ENCODE data around the gene METTL17. TPM values are rescaled to one million over a fixed set of nuclear protein-coding genes. Genes with fewer than 3 reads are reported as not detected.

Gene METTL17
- total and polyA plus RNA-seq, 2 of the 13 experiments (the other 11 are each of a cell fraction or from before 2014, with no cell fraction given) = 122 to 199 TPM

- TF ChIP-seq, protein P1, sequence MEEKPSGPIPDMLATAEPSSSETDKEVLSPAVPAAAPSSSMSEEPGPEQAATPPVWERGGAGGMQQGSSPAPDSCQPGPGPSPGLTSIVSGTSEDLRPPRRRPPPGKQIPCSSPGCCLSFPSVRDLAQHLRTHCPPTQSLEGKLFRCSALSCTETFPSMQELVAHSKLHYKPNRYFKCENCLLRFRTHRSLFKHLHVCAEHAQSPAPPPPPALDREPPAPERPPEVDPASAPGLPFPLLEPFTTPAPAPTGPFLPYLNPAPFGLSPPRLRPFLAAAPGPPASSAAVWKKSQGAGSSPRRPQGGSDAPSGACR (CRISPR knock-in tag; IDR thresholded peaks at IDR 0.05) = peak; percentile 95
- TF ChIP-seq KDM2A (CRISPR knock-in tag; IDR thresholded peaks at IDR 0.05; ENCODE audit: borderline replicate concordance, low read depth) (peak; percentile 81; the same call in 1 of the 2 replicates), CEBPG (CRISPR knock-in tag; IDR thresholded peaks at IDR 0.05) (peak; percentile 29; the same call in 1 of the 2 replicates), ZNF17 (CRISPR knock-in tag; IDR thresholded peaks at IDR 0.05) (no peak), ZNF672 (CRISPR knock-in tag; IDR thresholded peaks at IDR 0.05) (no peak), ZNF605 (CRISPR knock-in tag; IDR thresholded peaks at IDR 0.05) (peak; percentile 93), FOXJ3 (CRISPR knock-in tag; IDR thresholded peaks at IDR 0.05; ENCODE audit: borderline replicate concordance) (no peak), ZNF574 (CRISPR knock-in tag; IDR thresholded peaks at IDR 0.05) (peak; percentile 94), ZNF556 (CRISPR knock-in tag; IDR thresholded peaks at IDR 0.05; ENCODE audit: borderline replicate concordance) (peak; percentile 62; the same call in 1 of the 2 replicates), ZEB1 (IDR thresholded peaks at IDR 0.05; ENCODE audit: insufficient replicate concordance, low read depth) (peak; percentile 66), ATM (IDR thresholded peaks at IDR 0.05; ENCODE audit: borderline replicate concordance) (no peak), ZSCAN22 (CRISPR knock-in tag; IDR thresholded peaks at IDR 0.05) (no peak)
- TF ChIP-seq, protein P2, sequence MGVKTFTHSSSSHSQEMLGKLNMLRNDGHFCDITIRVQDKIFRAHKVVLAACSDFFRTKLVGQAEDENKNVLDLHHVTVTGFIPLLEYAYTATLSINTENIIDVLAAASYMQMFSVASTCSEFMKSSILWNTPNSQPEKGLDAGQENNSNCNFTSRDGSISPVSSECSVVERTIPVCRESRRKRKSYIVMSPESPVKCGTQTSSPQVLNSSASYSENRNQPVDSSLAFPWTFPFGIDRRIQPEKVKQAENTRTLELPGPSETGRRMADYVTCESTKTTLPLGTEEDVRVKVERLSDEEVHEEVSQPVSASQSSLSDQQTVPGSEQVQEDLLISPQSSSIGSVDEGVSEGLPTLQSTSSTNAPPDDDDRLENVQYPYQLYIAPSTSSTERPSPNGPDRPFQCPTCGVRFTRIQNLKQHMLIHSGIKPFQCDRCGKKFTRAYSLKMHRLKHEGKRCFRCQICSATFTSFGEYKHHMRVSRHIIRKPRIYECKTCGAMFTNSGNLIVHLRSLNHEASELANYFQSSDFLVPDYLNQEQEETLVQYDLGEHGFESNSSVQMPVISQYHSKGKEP (CRISPR knock-in tag; IDR thresholded peaks at IDR 0.05) = no peak
- TF ChIP-seq, protein P3, sequence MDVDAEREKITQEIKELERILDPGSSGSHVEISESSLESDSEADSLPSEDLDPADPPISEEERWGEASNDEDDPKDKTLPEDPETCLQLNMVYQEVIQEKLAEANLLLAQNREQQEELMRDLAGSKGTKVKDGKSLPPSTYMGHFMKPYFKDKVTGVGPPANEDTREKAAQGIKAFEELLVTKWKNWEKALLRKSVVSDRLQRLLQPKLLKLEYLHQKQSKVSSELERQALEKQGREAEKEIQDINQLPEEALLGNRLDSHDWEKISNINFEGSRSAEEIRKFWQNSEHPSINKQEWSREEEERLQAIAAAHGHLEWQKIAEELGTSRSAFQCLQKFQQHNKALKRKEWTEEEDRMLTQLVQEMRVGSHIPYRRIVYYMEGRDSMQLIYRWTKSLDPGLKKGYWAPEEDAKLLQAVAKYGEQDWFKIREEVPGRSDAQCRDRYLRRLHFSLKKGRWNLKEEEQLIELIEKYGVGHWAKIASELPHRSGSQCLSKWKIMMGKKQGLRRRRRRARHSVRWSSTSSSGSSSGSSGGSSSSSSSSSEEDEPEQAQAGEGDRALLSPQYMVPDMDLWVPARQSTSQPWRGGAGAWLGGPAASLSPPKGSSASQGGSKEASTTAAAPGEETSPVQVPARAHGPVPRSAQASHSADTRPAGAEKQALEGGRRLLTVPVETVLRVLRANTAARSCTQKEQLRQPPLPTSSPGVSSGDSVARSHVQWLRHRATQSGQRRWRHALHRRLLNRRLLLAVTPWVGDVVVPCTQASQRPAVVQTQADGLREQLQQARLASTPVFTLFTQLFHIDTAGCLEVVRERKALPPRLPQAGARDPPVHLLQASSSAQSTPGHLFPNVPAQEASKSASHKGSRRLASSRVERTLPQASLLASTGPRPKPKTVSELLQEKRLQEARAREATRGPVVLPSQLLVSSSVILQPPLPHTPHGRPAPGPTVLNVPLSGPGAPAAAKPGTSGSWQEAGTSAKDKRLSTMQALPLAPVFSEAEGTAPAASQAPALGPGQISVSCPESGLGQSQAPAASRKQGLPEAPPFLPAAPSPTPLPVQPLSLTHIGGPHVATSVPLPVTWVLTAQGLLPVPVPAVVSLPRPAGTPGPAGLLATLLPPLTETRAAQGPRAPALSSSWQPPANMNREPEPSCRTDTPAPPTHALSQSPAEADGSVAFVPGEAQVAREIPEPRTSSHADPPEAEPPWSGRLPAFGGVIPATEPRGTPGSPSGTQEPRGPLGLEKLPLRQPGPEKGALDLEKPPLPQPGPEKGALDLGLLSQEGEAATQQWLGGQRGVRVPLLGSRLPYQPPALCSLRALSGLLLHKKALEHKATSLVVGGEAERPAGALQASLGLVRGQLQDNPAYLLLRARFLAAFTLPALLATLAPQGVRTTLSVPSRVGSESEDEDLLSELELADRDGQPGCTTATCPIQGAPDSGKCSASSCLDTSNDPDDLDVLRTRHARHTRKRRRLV (CRISPR knock-in tag; IDR thresholded peaks at IDR 0.05) = peak; percentile 72
- TF ChIP-seq, protein P4, sequence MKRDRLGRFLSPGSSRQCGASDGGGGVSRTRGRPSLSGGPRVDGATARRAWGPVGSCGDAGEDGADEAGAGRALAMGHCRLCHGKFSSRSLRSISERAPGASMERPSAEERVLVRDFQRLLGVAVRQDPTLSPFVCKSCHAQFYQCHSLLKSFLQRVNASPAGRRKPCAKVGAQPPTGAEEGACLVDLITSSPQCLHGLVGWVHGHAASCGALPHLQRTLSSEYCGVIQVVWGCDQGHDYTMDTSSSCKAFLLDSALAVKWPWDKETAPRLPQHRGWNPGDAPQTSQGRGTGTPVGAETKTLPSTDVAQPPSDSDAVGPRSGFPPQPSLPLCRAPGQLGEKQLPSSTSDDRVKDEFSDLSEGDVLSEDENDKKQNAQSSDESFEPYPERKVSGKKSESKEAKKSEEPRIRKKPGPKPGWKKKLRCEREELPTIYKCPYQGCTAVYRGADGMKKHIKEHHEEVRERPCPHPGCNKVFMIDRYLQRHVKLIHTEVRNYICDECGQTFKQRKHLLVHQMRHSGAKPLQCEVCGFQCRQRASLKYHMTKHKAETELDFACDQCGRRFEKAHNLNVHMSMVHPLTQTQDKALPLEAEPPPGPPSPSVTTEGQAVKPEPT (CRISPR knock-in tag; IDR thresholded peaks at IDR 0.05; ENCODE audit: low read depth) = peak; percentile 56; the same call in 1 of the 2 replicates
Measured at GRCh38 chr14:20989787-20990600, at the start of gene METTL17 (continued).

All from HepG2 (cell line).